Heart right ventricle (tissue), 16 donors: ENCODE results near the gene ZNF831. TPM values are rescaled to one million over a fixed set of nuclear protein-coding genes. Genes with fewer than 3 reads are reported as not detected.

ENCODE experiments used
- ATAC-seq, 8 donors: fragments of 200-7000 bp; cut with Tn5 transposase; one replicate each; pipeline ENCODE4 v1.9.1; 2020; ENCODE audit warnings: mild to moderate bottlenecking in 8 of 8, moderate library complexity in 8 of 8, moderate number of reproducible peaks in 1 of 8
- DNase-seq, 2 donors: peaks; one replicate each; pipeline ENCODE4 v3.0.0-alpha.2; 2020
- H3K27ac ChIP-seq, 10 donors: fragments of 200-600 bp; sonication (generic) in 2 of 10; one replicate each; pipeline versions ENCODE4 v1.5.0 to v1.8.0; 2020 to 2022; ENCODE audit warnings: mild to moderate bottlenecking in 3 of 10
- H3K27me3 ChIP-seq, 7 donors: fragments of 200-600 bp; one replicate each; pipeline ENCODE4 v1.8.0; 2021 to 2022; ENCODE audit warnings: mild to moderate bottlenecking in 2 of 7
- H3K36me3 ChIP-seq, 9 donors: fragments of 200-600 bp; sonication (generic) in 1 of 9; one replicate each; pipeline versions ENCODE4 v1.5.0 to v1.8.0; 2020 to 2022; ENCODE audit warnings: mild to moderate bottlenecking in 2 of 9
- H3K4me1 ChIP-seq, 9 donors: fragments of 200-600 bp; sonication (generic) in 1 of 9; one replicate each; pipeline versions ENCODE4 v1.5.0 to v1.8.0; 2020 to 2022; ENCODE audit warnings: mild to moderate bottlenecking in 4 of 9
- H3K4me3 ChIP-seq, 10 donors: fragments of 200-600 bp; sonication (generic) in 2 of 10; one replicate each; pipeline versions ENCODE4 v1.5.0 to v1.8.0; 2020 to 2022; ENCODE audit warnings: mild to moderate bottlenecking in 7 of 10, moderate library complexity in 2 of 10
- H3K9me3 ChIP-seq, 11 donors: fragments of 200-600 bp in 10 of 11; sonication (generic) in 2 of 11; one replicate each; pipeline versions ENCODE4 v1.5.0 to v1.8.0; 2013 to 2022; ENCODE audit warnings: mild to moderate bottlenecking in 2 of 11, control low read depth in 1 of 11, moderate library complexity in 1 of 11
- WGBS, 2 donors: extraction: QIAGEN DNeasy Blood & Tissue Kit; methylation state at CpG; one replicate each; pipeline ENCODE4 v1.1.7; 2013; ENCODE audit warnings: inconsistent platforms in 1 of 2; 5-methylcytosine and 5-hydroxymethylcytosine counted together
- intact Hi-C, 10 donors: fragments of 100-400 bp; cut with DNase I; formaldehyde crosslinking; loops; one replicate each; pipeline versions ENCODE4 v1.11.1 to v1.14.2; 2022
- polyA plus RNA-seq, 2 donors: library from polyadenylated mRNA; stranded (reverse); fragments of 200-250 nt; gene quantifications; one replicate each; pipeline ENCODE4 v1.2.3, GENCODE V29; 2013
- total RNA-seq, 10 donors: library from RNA; stranded (reverse); fragmentation: NEBNext Ultra II Directional in 3 of 10; extraction: Animal tissue kit (Norgen Biotek cat#: 25700) in 3 of 10; gene quantifications; one replicate each; pipeline versions ENCODE4 v1.2.1 to v1.2.4, GENCODE V29; 2021 to 2023
- TF ChIP-seq, protein P1 (sequence below), 9 donors: fragments of 200-600 bp; sonication (generic) in 2 of 9; IDR thresholded peaks; one replicate each; pipeline versions ENCODE4 v1.5.0 to v1.8.0; 2021 to 2022; ENCODE audit warnings: antibody characterized with exemption in 9 of 9, mild to moderate bottlenecking in 5 of 9, moderate library complexity in 1 of 9
- donor health status: Arrhythmogenic right ventricular cardiomyopathy.
- donor health status: ischemic (EF 13 %, LVEDD 7.1; RV severe dilation, severe dysfunction).
- donor health status: healthy with polysubstance abuse.
- donor health status: DM: no; HTN: yes; CAD: no.
- donor health status: DM: no; HTN: no; CAD: no.
- donor health status: ischemic (EF 25% LVEDD 6.9; RV normal size, moderate dysfunction).
- donor health status: ischemic (EF 25% LVEDD 5.7; RV mildly dilated, moderate dysfunction).
- donor health status: healthy.
- donor health status: DM: yes; HTN: yes; CAD: no.
- donor health status: Ischemic cardiomyopathy.
- donor health status: ischemic (EF 35%, LVEDD 5.7; RV mildly dilated, moderate dysfunction).
- donor health status: nonischemic (EF 11% LVEDD 7.7; RV severe dilation, severe dysfunction).
- donor health status: DM: yes; HTN: yes; CAD: no.
- donor health status: PGD.
- donor health status: ischemic (EF 29% LVEDD 5.4; RV normal size, mild dysfunction).
- donor health status: nonischemic (EF 23%, LVEDD 6.1; RV moderate dilation, normal function).

The ZNF831 gene
- total and polyA plus RNA-seq, 12 donors: 0.01 to 0.72 (median 0.11) TPM; not detected in 1

DNA sequence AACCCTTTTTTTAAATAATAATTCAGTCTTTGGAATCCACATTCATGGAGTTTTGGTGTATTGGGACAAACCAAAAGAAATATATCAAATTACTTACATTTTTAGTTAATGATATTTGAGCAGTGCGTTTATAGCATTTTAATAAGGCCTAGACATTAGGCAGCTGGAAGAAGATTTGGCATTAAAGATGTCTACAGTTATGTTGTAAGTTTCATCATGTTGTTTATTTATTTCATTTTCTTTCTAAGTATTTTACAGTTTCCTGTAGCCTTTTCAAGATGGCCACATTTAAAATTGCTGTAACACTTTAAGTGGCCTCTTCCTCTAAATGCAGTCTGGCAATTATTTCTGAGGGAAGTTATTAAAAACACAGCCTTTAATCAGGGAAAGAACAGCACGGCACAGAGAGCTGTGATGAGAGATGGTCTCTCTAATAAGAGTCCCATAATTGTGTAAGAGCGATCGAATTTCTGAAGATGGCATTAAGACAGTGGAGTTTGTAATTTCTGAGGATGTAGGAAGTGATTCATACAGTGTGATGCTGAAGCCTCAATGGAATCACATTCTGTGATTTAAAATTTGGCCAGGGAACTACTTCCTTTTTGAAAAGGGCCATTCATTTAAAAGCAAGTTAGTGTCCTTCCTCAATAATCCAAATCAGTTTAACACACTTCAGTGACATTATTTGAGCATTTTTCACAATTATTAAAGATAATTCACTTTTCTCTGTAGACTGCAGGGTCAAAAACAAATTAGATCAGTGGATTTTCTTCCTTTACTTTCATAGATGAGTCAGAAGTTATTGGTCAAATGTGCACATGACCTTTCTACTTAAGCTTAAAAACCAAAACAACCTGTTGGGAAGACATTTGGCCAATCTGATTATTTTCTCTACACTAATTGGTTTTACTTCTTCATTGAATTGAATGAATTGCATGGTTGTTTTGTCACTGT is 84.4 kb downstream of the ZNF831 start:
- Histone ChIP-seq H3K36me3 (no peaks in the 10 kb centered on the region), H3K9me3 (peaks cover 0 to 14% (median 0%) of the 10 kb centered on the region in 11 donors), H3K4me3 (no peak overlapping the region), H3K27ac (no peak overlapping the region), H3K4me1 (no peaks in the 10 kb centered on the region), H3K27me3 (peaks cover 0 to 46% (median 21%) of the 10 kb centered on the region in 7 donors)
- ATAC-seq: no peak
- TF ChIP-seq, protein P1, sequence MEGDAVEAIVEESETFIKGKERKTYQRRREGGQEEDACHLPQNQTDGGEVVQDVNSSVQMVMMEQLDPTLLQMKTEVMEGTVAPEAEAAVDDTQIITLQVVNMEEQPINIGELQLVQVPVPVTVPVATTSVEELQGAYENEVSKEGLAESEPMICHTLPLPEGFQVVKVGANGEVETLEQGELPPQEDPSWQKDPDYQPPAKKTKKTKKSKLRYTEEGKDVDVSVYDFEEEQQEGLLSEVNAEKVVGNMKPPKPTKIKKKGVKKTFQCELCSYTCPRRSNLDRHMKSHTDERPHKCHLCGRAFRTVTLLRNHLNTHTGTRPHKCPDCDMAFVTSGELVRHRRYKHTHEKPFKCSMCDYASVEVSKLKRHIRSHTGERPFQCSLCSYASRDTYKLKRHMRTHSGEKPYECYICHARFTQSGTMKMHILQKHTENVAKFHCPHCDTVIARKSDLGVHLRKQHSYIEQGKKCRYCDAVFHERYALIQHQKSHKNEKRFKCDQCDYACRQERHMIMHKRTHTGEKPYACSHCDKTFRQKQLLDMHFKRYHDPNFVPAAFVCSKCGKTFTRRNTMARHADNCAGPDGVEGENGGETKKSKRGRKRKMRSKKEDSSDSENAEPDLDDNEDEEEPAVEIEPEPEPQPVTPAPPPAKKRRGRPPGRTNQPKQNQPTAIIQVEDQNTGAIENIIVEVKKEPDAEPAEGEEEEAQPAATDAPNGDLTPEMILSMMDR (IDR thresholded peaks at IDR 0.05): no peak
- DNase-seq: no peak
- WGBS, 2 donors: 51 to 72% methylated on average over 4 of the region's 4 CpGs
- intact Hi-C loops: no loop called here

DNA sequence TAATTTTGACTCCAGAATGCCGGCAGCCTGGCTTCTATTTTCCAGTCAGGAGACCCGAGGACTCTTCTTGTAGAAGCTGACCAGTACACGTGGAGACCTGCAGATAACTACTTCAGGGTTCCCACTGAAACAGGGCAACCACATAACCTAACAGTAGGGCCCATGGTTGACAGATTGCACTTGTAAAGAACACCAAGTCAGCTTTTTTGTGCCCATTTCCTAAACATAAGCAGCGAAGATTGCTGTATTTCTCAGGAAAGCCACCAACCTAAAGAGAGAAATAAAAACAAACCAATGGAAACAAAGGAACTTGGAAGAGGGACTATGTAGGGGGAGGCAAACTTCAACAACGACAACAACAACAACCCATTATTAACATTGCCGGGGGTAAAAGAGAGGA is 86.7 kb downstream of the ZNF831 start:
- H3K27me3 ChIP-seq: peaks cover 0 to 54% (median 12%) of the 10 kb centered on the region in 7 donors
- H3K27ac ChIP-seq: no peak overlapping the region
- TF ChIP-seq, protein P1 (IDR thresholded peaks at IDR 0.05): no peak
- ATAC-seq: no peak
- H3K36me3 ChIP-seq: no peaks in the 10 kb centered on the region
- 82% methylated on average over 6 of the region's 6 CpGs for WGBS, 2 donors
- intact Hi-C loops: no loop called here
- no peaks in the 10 kb centered on the region for H3K4me1 ChIP-seq
- H3K4me3 ChIP-seq: no peak overlapping the region
- H3K9me3 ChIP-seq: peaks cover 0 to 14% (median 0%) of the 10 kb centered on the region in 11 donors
- no peak for DNase-seq

DNA sequence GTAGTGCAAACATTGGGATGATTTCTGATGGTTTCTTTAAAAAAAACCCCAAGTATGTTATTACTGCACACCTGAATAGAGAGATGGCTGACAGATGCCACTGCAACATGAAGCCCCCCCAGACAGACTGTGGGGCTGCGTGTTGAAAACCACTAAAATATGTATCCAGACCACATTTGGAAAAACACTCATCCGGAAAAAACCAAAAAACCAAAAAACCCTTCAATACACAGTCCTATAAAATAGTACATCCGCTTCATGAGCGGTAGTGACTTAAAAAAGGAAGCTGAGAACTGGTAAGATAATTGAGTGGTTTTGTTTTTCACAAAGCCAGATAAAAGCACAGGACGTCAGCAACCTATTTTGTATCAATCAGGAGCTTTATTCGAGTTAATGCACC is 89.7 kb downstream of the ZNF831 start:
- Histone ChIP-seq H3K4me3 (no peak overlapping the region), H3K36me3 (no peaks in the 10 kb centered on the region), H3K27ac (no peak overlapping the region), H3K27me3 (peaks cover 0 to 64% (median 31%) of the 10 kb centered on the region in 7 donors), H3K9me3 (peaks cover 0 to 14% (median 0%) of the 10 kb centered on the region in 11 donors), H3K4me1 (peaks cover 0 to 6% (median 0%) of the 10 kb centered on the region in 9 donors)
- TF ChIP-seq, protein P1 (IDR thresholded peaks at IDR 0.05): no peak
- 70 to 75% methylated on average over 6 of the region's 6 CpGs for WGBS, 2 donors
- no peak for ATAC-seq
- DNase-seq: no peak
- intact Hi-C loops: no loop called here

DNA sequence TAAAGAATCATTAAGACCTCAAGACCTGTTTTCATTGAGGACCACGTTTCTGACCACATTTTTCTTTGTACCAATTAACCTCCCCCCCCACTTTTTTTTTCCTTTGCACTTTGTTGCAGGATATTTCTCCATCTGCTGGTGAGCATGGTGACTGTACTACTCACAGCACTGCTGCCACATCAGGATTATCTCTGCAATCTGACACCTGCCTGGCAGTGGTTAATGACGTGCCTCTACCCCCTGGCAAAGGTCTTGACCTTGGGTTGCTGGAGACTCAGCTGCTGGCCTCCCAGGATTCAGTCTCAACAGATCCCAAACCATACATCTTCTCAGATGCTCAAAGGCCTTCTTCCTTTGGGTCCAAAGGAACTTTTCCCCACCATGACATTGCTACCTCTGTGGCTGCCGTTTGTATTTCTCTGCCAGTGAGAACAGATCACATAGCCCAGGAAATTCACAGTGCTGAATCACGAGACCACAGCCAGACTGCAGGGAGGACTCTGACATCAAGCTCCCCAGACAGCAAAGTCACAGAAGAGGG is 90.2 kb downstream of the ZNF831 start:
- intact Hi-C loops: no loop called here
- Histone ChIP-seq H3K27me3 (peaks cover 0 to 70% (median 36%) of the 10 kb centered on the region in 7 donors), H3K36me3 (no peaks in the 10 kb centered on the region), H3K27ac (peak overlapping the region in 1 of 10 donors; percentile 34), H3K9me3 (peaks cover 0 to 14% (median 0%) of the 10 kb centered on the region in 11 donors), H3K4me3 (no peak overlapping the region), H3K4me1 (peaks cover 0 to 10% (median 0%) of the 10 kb centered on the region in 9 donors)
- 28% methylated on average over 4 of the region's 4 CpGs for WGBS, 2 donors
- ATAC-seq (no peak), DNase-seq (no peak)
- TF ChIP-seq, protein P1 (IDR thresholded peaks at IDR 0.05): no peak
